GM23338 (cell line): ENCODE data around the gene S1PR2. TPM values are rescaled to one million over a fixed set of nuclear protein-coding genes. Genes with fewer than 3 reads are reported as not detected.

Experiments
- ATAC-seq: fragments of 200-7000 bp; cut with Tn5 transposase; 3 replicates; pipeline ENCODE4 v1.9.1; 2020
- DNase-seq: peaks from one replicate; pipeline ENCODE4 v3.0.0-alpha.2; 2015; ENCODE audit warnings: low spot score
- H2AFZ ChIP-seq: fragments of 200-600 bp; sonication (generic); 2 replicates; pipeline ENCODE4 v1.8.0; 2016; ENCODE audit warnings: antibody characterized with exemption, mild to moderate bottlenecking, moderate library complexity
- H3F3A ChIP-seq: fragments of 200-600 bp; sonication (generic); replicated peaks from 2 replicates; pipeline ENCODE4 v1.8.0; 2017; ENCODE audit warnings: antibody characterized with exemption, mixed run types, low read depth
- H3K27ac ChIP-seq: fragments of 200-600 bp; sonication (generic); 2 replicates; pipeline ENCODE4 v1.6.1; 2016; ENCODE audit warnings: low read depth
- H3K27me3 ChIP-seq: fragments of 200-600 bp; sonication (generic); 2 replicates; pipeline ENCODE4 v1.8.0; 2016; ENCODE audit warnings: mild to moderate bottlenecking, mixed run types, moderate library complexity; ENCODE audit not compliant: insufficient read depth
- H3K36me3 ChIP-seq: fragments of 200-600 bp; sonication (generic); 2 replicates; pipeline ENCODE4 v1.8.0; 2016; ENCODE audit warnings: mild to moderate bottlenecking; ENCODE audit not compliant: insufficient read depth
- H3K4me1 ChIP-seq: fragments of 200-600 bp; sonication (generic); 2 replicates; pipeline ENCODE4 v1.8.0; 2016; ENCODE audit warnings: mild to moderate bottlenecking, moderate library complexity; ENCODE audit not compliant: insufficient read depth
- H3K4me2 ChIP-seq: fragments of 200-600 bp; sonication (generic); 2 replicates; pipeline ENCODE4 v1.7.1; 2017; ENCODE audit warnings: mixed run types
- H3K4me3 ChIP-seq: fragments of 200-600 bp; sonication (generic); 2 replicates; pipeline ENCODE4 v1.6.1; 2016; ENCODE audit warnings: mixed run types
- H3K79me2 ChIP-seq: fragments of 200-600 bp; sonication (generic); replicated peaks from 2 replicates; pipeline ENCODE4 v1.8.0; 2017; ENCODE audit warnings: mild to moderate bottlenecking; ENCODE audit not compliant: insufficient read depth
- H3K9me2 ChIP-seq: fragments of 200-600 bp; sonication (generic); 2 replicates; pipeline ENCODE4 v1.8.0; 2017; ENCODE audit not compliant: insufficient read depth
- H4K20me1 ChIP-seq: fragments of 200-600 bp; sonication (generic); replicated peaks from 2 replicates; pipeline ENCODE4 v1.8.0; 2017; ENCODE audit warnings: mild to moderate bottlenecking; ENCODE audit not compliant: insufficient read depth
- H3K27ac Mint-ChIP-seq: 2 replicates; pipeline ENCODE4 v1.8.0; 2020; ENCODE audit warnings: inconsistent platforms, mild to moderate bottlenecking, moderate library complexity, mixed read lengths
- H3K27me3 Mint-ChIP-seq: 3 replicates; pipeline ENCODE4 v1.8.0; 2022; ENCODE audit warnings: low read depth, mild to moderate bottlenecking, moderate library complexity, mixed read lengths, inconsistent platforms; ENCODE audit not compliant: insufficient read depth, poor library complexity
- H3K36me3 Mint-ChIP-seq: 3 replicates; pipeline ENCODE4 v1.8.0; 2021; ENCODE audit warnings: low read depth, mild to moderate bottlenecking, inconsistent platforms, moderate library complexity, mixed read lengths
- H3K4me1 Mint-ChIP-seq: 3 replicates; pipeline ENCODE4 v1.8.0; 2020; ENCODE audit warnings: mild to moderate bottlenecking, inconsistent platforms, mixed read lengths
- H3K4me3 Mint-ChIP-seq: 3 replicates; pipeline ENCODE4 v1.8.0; 2021; ENCODE audit warnings: moderate library complexity, mild to moderate bottlenecking, inconsistent platforms, mixed read lengths
- H3K9me3 Mint-ChIP-seq: 3 replicates; pipeline ENCODE4 v1.8.0; 2020; ENCODE audit warnings: moderate library complexity, mild to moderate bottlenecking, inconsistent platforms, mixed read lengths
- CREB1 ChIP-seq: fragments of 250-450 bp; sonication (Bioruptor Pico); IDR thresholded peaks from 2 replicates; pipeline ENCODE4 v1.5.0; 2020; ENCODE audit warnings: low read depth, mild to moderate bottlenecking, moderate library complexity
- CTCF ChIP-seq, 2 experiments: fragments of 200-600 bp in 1 of 2; sonication (generic) in 1 of 2; conservative IDR thresholded peaks; 2 replicates each; pipeline versions ENCODE4 v1.5.1 to v1.6.1; 2016 to 2017; ENCODE audit warnings: antibody characterized with exemption in 2 of 2, low read depth in 2 of 2, mild to moderate bottlenecking in 2 of 2, moderate library complexity in 1 of 2
- ETS1 ChIP-seq: IDR thresholded peaks from 2 replicates; pipeline ENCODE4 v1.6.1; 2016; ENCODE audit warnings: antibody characterized with exemption
- EZH2 ChIP-seq: fragments of 200-600 bp; sonication (generic); IDR thresholded peaks from one replicate; pipeline ENCODE4 v1.8.0; 2017; ENCODE audit warnings: antibody characterized with exemption, mild to moderate bottlenecking, low read depth; ENCODE audit not compliant: unreplicated experiment
- EZH2phosphoT487 ChIP-seq: fragments of 200-600 bp; sonication (generic); IDR thresholded peaks from one replicate; pipeline ENCODE4 v1.8.1; 2018; ENCODE audit warnings: antibody characterized with exemption; ENCODE audit not compliant: unreplicated experiment
- JUNB ChIP-seq: IDR thresholded peaks from one replicate; pipeline ENCODE4 v1.6.1; 2016; ENCODE audit warnings: antibody characterized with exemption; ENCODE audit not compliant: unreplicated experiment
- NANOG ChIP-seq: IDR thresholded peaks from 2 replicates; pipeline ENCODE4 v1.6.1; 2016; ENCODE audit warnings: antibody characterized with exemption, borderline replicate concordance
- POLR2AphosphoS5 ChIP-seq: IDR thresholded peaks from 2 replicates; pipeline ENCODE4 v1.6.1; 2016; ENCODE audit warnings: antibody characterized with exemption, low read depth
- STAT1 ChIP-seq: IDR thresholded peaks from one replicate; pipeline ENCODE4 v1.6.1; 2016; ENCODE audit warnings: antibody characterized with exemption; ENCODE audit not compliant: unreplicated experiment
- ZNF114 ChIP-seq: fragments of 250-450 bp; sonication (Bioruptor Pico); IDR thresholded peaks from 2 replicates; pipeline ENCODE4 v1.5.0; 2020; ENCODE audit warnings: mild to moderate bottlenecking, moderate library complexity
- ZNF331 ChIP-seq: fragments of 250-450 bp; sonication (Bioruptor Pico); IDR thresholded peaks from 2 replicates; pipeline ENCODE4 v1.5.0; 2020; ENCODE audit warnings: low read depth, mild to moderate bottlenecking, moderate library complexity
- ZNF462 ChIP-seq: fragments of 250-450 bp; sonication (Bioruptor Pico); IDR thresholded peaks from 2 replicates; pipeline ENCODE4 v1.5.0; 2020; ENCODE audit warnings: mild to moderate bottlenecking, moderate library complexity
- polyA plus RNA-seq: library from polyadenylated mRNA; unstranded; fragments of >200 nt; fragmentation: Nextera tagmentation; extraction: Ambion mirVana; gene quantifications from 2 replicates; pipeline ENCODE4 v1.2.1, GENCODE V29; 2016
- total RNA-seq: library from RNA; depleted of rRNA; stranded (reverse); fragments of >200 nt; shearing (Covaris generic); gene quantifications from 2 replicates; pipeline ENCODE4 v1.2.3, GENCODE V29; 2014

S1PR2 gene
- total and polyA plus RNA-seq, 2 experiments from 2014 or later, result 9.2 to 13.9 TPM

GRCh38 chr19:10206226-10206885 is 24.8 kb downstream of the S1PR2 start:
- no peak for TF ChIP-seq ZNF114 (CRISPR knock-in tag)
- TF ChIP-seq ETS1, result no peak
- TF ChIP-seq POLR2AphosphoS5, result no peak
- no peak for TF ChIP-seq EZH2
- no peak for TF ChIP-seq STAT1
- no peak for TF ChIP-seq CREB1 (CRISPR knock-in tag)
- TF ChIP-seq NANOG, result no peak
- no peak for TF ChIP-seq EZH2phosphoT487
- no peak for TF ChIP-seq ZNF331 (CRISPR knock-in tag)
- TF ChIP-seq JUNB, result no peak
- no peak for TF ChIP-seq ZNF462 (CRISPR knock-in tag)
- TF ChIP-seq CTCF (conservative IDR thresholded peaks at IDR 0.05; ENCODE audit: low read depth in 2 of 2), result no peak
- Histone ChIP-seq H3K79me2 (no peaks in the 10 kb centered on the region), H3K27ac (no peak overlapping the region), H3K4me1 (no peaks in the 10 kb centered on the region), H3K4me2 (no peak overlapping the region), H3K4me3 (no peak overlapping the region), H2AFZ (no peak overlapping the region), H3K36me3 (no peaks in the 10 kb centered on the region), H3F3A (no peaks in the 10 kb centered on the region), H3K9me2 (no peaks in the 10 kb centered on the region), H3K27me3 (no peaks in the 10 kb centered on the region), H4K20me1 (no peaks in the 10 kb centered on the region)
- Mint-ChIP-seq H3K4me3 (no peak overlapping the region), H3K27me3 (peaks cover 3% of the 10 kb centered on the region), H3K27ac (no peak overlapping the region), H3K9me3 (peaks cover 17% of the 10 kb centered on the region), H3K4me1 (peaks cover 14% of the 10 kb centered on the region; the same call in 2 of the 3 replicates), H3K36me3 (peaks cover 5% of the 10 kb centered on the region; the same call in 1 of the 3 replicates)
- no peak for DNase-seq
- ATAC-seq, result no peak
